HG03432 (cell line): ENCODE measurements around the gene NUDT21.
"Not testable (repeated sequence)": the region's sequence is repeated elsewhere in the genome, so short reads cannot be mapped to it uniquely, and the experiment has no call there.

ENCODE experiments used
- ATAC-seq: cut with Tn5 transposase; IDR thresholded peaks from one replicate; pipeline ENCODE4 v1.9.1; 2021; ENCODE audit warnings: mild to moderate bottlenecking, moderate library complexity; ENCODE audit not compliant: unreplicated experiment

NUDT21 gene

GRCh38 chr16:56419740-56420548 lies 31.2 kb downstream of the NUDT21 start:
- ATAC-seq, result no peak

- ATAC-seq, result no peak
Measured at GRCh38 chr16:56417138-56417537, 34.0 kb downstream of the NUDT21 start.

GRCh38 chr16:56415875-56416274 lies 35.3 kb downstream of the NUDT21 start:
- no peak for ATAC-seq

GRCh38 chr16:56414366-56414765 lies 36.8 kb downstream of the NUDT21 start:
- ATAC-seq, result no peak

- ATAC-seq, result no peak
Measured at GRCh38 chr16:56413381-56413780, 37.8 kb downstream of the NUDT21 start.

- no peak for ATAC-seq
Measured at GRCh38 chr16:56411624-56412023, 39.5 kb downstream of the NUDT21 start.

GRCh38 chr16:56411123-56411522 lies 40.0 kb downstream of the NUDT21 start:
- ATAC-seq, result no peak

GRCh38 chr16:56409195-56409594 lies 41.9 kb downstream of the NUDT21 start:
- no peak for ATAC-seq

GRCh38 chr16:56408379-56409098 lies 42.6 kb downstream of the NUDT21 start:
- ATAC-seq, result no peak

GRCh38 chr16:56405977-56406672 lies 45.0 kb downstream of the NUDT21 start:
- no peak for ATAC-seq

GRCh38 chr16:56401482-56401881 lies 49.6 kb downstream of the NUDT21 start:
- no peak for ATAC-seq

- no peak for ATAC-seq
Measured at GRCh38 chr16:56400458-56400857, 50.7 kb downstream of the NUDT21 start.

GRCh38 chr16:56399486-56399885 lies 51.6 kb downstream of the NUDT21 start:
- no peak for ATAC-seq

GRCh38 chr16:56399047-56399446 lies 52.1 kb downstream of the NUDT21 start:
- ATAC-seq, result no peak

- not testable (repeated sequence) for ATAC-seq
Measured at GRCh38 chr16:56396724-56397123, 54.4 kb downstream of the NUDT21 start.

GRCh38 chr16:56389554-56389953 lies 61.6 kb downstream of the NUDT21 start:
- ATAC-seq, result no peak

- ATAC-seq, result no peak
Measured at GRCh38 chr16:56388209-56388608, 62.9 kb downstream of the NUDT21 start.

- no peak for ATAC-seq
Measured at GRCh38 chr16:56387396-56387795, 63.7 kb downstream of the NUDT21 start.

- no peak for ATAC-seq
Measured at GRCh38 chr16:56384074-56384721, 66.9 kb downstream of the NUDT21 start.

GRCh38 chr16:56382901-56383355 lies 68.2 kb downstream of the NUDT21 start:
- ATAC-seq, result no peak

- no peak for ATAC-seq
Measured at GRCh38 chr16:56382459-56382858, 68.7 kb downstream of the NUDT21 start.
